GM19043 (cell line): ENCODE results near the gene KIF26A.

Experiments
- ATAC-seq: cut with Tn5 transposase; IDR thresholded peaks from one replicate; pipeline ENCODE4 v1.9.1; 2021; ENCODE audit warnings: low read depth; ENCODE audit not compliant: unreplicated experiment

Gene KIF26A

GRCh38 chr14:104175041-104175440 lies 36.7 kb downstream of the KIF26A start:
- no peak for ATAC-seq

- ATAC-seq: no peak
These were observed 37.4 kb downstream of the KIF26A start for GRCh38 chr14:104175811-104176210.

GRCh38 chr14:104176611-104177010 lies 38.2 kb downstream of the KIF26A start:
- no peak for ATAC-seq

GRCh38 chr14:104177411-104177810 lies 39.0 kb downstream of the KIF26A start:
- ATAC-seq: no peak

- no peak for ATAC-seq
These were observed 39.9 kb downstream of the KIF26A start for GRCh38 chr14:104178279-104178678.

- no peak for ATAC-seq
These were observed 40.7 kb downstream of the KIF26A start for GRCh38 chr14:104179126-104179525.

- no peak for ATAC-seq
These were observed 41.3 kb downstream of the KIF26A start for GRCh38 chr14:104179564-104180129.

GRCh38 chr14:104180561-104181165 lies 42.3 kb downstream of the KIF26A start:
- ATAC-seq: no peak

- ATAC-seq: no peak
These were observed 43.6 kb downstream of the KIF26A start for GRCh38 chr14:104181761-104182530.

- ATAC-seq: no peak
These were observed 44.6 kb downstream of the KIF26A start for GRCh38 chr14:104182857-104183425.

GRCh38 chr14:104183796-104184195 lies 45.4 kb downstream of the KIF26A start:
- no peak for ATAC-seq

GRCh38 chr14:104184506-104184905 lies 46.1 kb downstream of the KIF26A start:
- ATAC-seq: no peak

GRCh38 chr14:104184911-104185499 lies 46.6 kb downstream of the KIF26A start:
- no peak for ATAC-seq

GRCh38 chr14:104185916-104186495 lies 47.6 kb downstream of the KIF26A start:
- ATAC-seq: no peak

- ATAC-seq: no peak
These were observed 48.2 kb downstream of the KIF26A start for GRCh38 chr14:104186575-104186974.

- ATAC-seq: no peak
These were observed 48.9 kb downstream of the KIF26A start for GRCh38 chr14:104187121-104187889.

- ATAC-seq: no peak
These were observed 49.7 kb downstream of the KIF26A start for GRCh38 chr14:104187931-104188726.

- no peak for ATAC-seq
These were observed 50.5 kb downstream of the KIF26A start for GRCh38 chr14:104188727-104189400.
